Measurements from ENCODE around the gene ADH5. TPM values are rescaled to one million over a fixed set of nuclear protein-coding genes. Genes with fewer than 3 reads are reported as not detected.

The ADH5 gene
- total and polyA plus RNA-seq, 10 of the 15 experiments (the other 5 are each of a cell fraction or from before 2014, with no cell fraction given), result 48.5 to 159 (median 95.3) TPM

DNA sequence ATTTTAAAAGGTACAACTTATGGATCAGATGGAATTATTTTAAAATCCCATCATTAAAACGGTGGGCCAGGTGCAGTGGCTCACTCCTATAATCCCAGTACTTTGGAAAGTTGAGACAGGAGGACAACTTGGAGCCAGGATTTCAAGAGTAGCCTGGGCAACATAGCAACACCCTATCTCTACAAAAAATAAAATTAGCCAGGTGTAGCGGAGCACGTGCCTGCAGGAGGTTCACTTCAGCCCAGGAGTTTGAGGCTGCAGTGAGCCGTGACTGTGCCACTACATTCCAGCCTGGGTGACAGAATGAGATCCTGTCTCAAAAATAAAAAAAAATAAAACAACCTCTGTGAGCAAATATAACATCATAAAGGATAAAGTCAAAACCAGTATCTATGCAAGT is 11.4 kb downstream of the ADH5 start:
- DNase-seq (ENCODE audit: low read depth, low spot score) (no peak), ATAC-seq (no peak), FAIRE-seq (no peak)
- H3K27me3 ChIP-seq (replicated peaks in 1 of 2; ENCODE audit: control insufficient read depth in 2 of 2, insufficient read depth in 2 of 2, low read length in 1 of 2), result no peaks in the 10 kb centered on the region
- H3K27ac ChIP-seq (ENCODE audit: control insufficient read depth, insufficient read depth), result no peak overlapping the region
- H3K4me2 ChIP-seq (ENCODE audit: control insufficient read depth, insufficient read depth), result no peak overlapping the region
- no peaks in the 10 kb centered on the region for H3K9me3 ChIP-seq (replicated peaks; ENCODE audit: control insufficient read depth, insufficient read depth, low read length)
- peaks cover 1 to 27% of the 10 kb centered on the region in 2 experiments; a peak in 3 of 4 replicates for H3K36me3 ChIP-seq (ENCODE audit: control insufficient read depth in 2 of 2, insufficient read depth in 2 of 2, low read length in 1 of 2)
- no peaks in the 10 kb centered on the region for H3K4me1 ChIP-seq (ENCODE audit: control insufficient read depth, insufficient read depth, low read length)
- no peak overlapping the region for H3K4me3 ChIP-seq
- no peaks in the 10 kb centered on the region for H4K20me1 ChIP-seq (ENCODE audit: control insufficient read depth, insufficient read depth)
- ChIA-PET POLR2A (no interaction called here), RAD21 (ENCODE audit: unreplicated experiment) (no interaction called here), SMC1A (ENCODE audit: uncharacterized antibody, unreplicated experiment) (interaction anchor here (1.3 kb wide), 1 partner anchor 327 kb away, joined by 4 read pairs; no protein-coding TSS in a partner anchor), CTCF (no interaction called here)
- intact Hi-C loops (cut with micrococcal nuclease; ENCODE audit: unreplicated experiment) (no loop called here), in situ Hi-C loops (cut with MboI) (loop anchor here (25.0 kb wide), 1 partner anchor 860 kb away; the partner anchor contains the start of gene DNAJB14)
- no peak overlapping the region for H2AFZ ChIP-seq (ENCODE audit: control insufficient read depth, low read depth, low read length)
- WGBS (ENCODE audit: insufficient coverage, insufficient replicate concordance, low lambda C conversion rate, missing lambda C conversion rate), result 100% methylated on average over 4 of the region's 4 CpGs
- TF ChIP-seq ETV6 (conservative IDR thresholded peaks at IDR 0.05 in 1 of 2, IDR thresholded peaks at IDR 0.05 in 1 of 2; ENCODE audit: borderline replicate concordance in 1 of 2, low read depth in 1 of 2) (no peak), ZNF384 (IDR thresholded peaks at IDR 0.05; ENCODE audit: borderline replicate concordance, low read depth, low read length) (no peak), SREBF2 (IDR thresholded peaks at IDR 0.05; ENCODE audit: low read length) (no peak), ZSCAN29 (IDR thresholded peaks at IDR 0.05) (no peak), STAT3 (IDR thresholded peaks at IDR 0.05; ENCODE audit: low read depth, low read length) (no peak), TAF1 (IDR thresholded peaks at IDR 0.05; ENCODE audit: borderline replicate concordance, low read depth, low read length) (no peak), PAX8 (IDR thresholded peaks at IDR 0.05) (no peak), KDM1A (IDR thresholded peaks at IDR 0.05; ENCODE audit: borderline replicate concordance) (no peak)
- no peaks in the 10 kb centered on the region for H3K79me2 ChIP-seq (ENCODE audit: control insufficient read depth, insufficient read depth, low read length)
- BruUV-seq (replicated peaks), result no TSS peak
- H3K9ac ChIP-seq (ENCODE audit: control insufficient read depth, insufficient read depth, low read length), result no peak overlapping the region

Measured in GM12878 (cell line).